CD4-positive, alpha-beta memory T cell (primary cell): Measurements from ENCODE around the gene GNPDA2. TPM values are rescaled to one million over a fixed set of nuclear protein-coding genes. Genes with fewer than 3 reads are reported as not detected.
"Not testable (repeated sequence)": the region's sequence is repeated elsewhere in the genome, so short reads cannot be mapped to it uniquely, and the experiment has no call there.

Experiments used
- CTCF ChIA-PET: fragments of 350-600 bp; sonication (Branson Sonifier 250); formaldehyde crosslinking; loops from one replicate; lab custom pipeline; 2021; ENCODE audit warnings: inconsistent platforms; ENCODE audit not compliant: partially characterized antibody; lab: Charles Lee
- POLR2A ChIA-PET: fragments of 350-600 bp; sonication (Branson Sonifier 250); formaldehyde crosslinking; loops from one replicate; lab custom pipeline; 2021; ENCODE audit not compliant: partially characterized antibody; lab: Charles Lee
- DNase-seq, 5 donors: peaks; one replicate each; pipeline versions ENCODE4 v3.0.0 to v3.0.0-alpha.2; 2020 to 2022; ENCODE audit warnings: mixed read lengths in 1 of 5
- H3K27ac ChIP-seq: one replicate; pipeline ENCODE4 v1.7.0; 2013; ENCODE audit warnings: low read depth, low read length
- H3K27me3 ChIP-seq: 2 replicates; pipeline ENCODE4 v1.7.0; 2013; ENCODE audit warnings: mild to moderate bottlenecking, low read length, moderate library complexity; ENCODE audit not compliant: insufficient read depth
- H3K36me3 ChIP-seq: 2 replicates; pipeline ENCODE4 v1.7.0; 2013; ENCODE audit warnings: mild to moderate bottlenecking, low read length, moderate library complexity; ENCODE audit not compliant: insufficient read depth
- H3K4me1 ChIP-seq: 2 replicates; pipeline ENCODE4 v1.7.0; 2013; ENCODE audit warnings: mild to moderate bottlenecking, low read length, moderate library complexity; ENCODE audit not compliant: insufficient read depth
- H3K4me3 ChIP-seq, 2 donors: one replicate each; pipeline ENCODE4 v1.7.0; 2013; ENCODE audit warnings: low read length in 2 of 2, mild to moderate bottlenecking in 1 of 2
- H3K9me3 ChIP-seq, 2 donors: one replicate each; pipeline ENCODE4 v1.7.0; 2013; ENCODE audit warnings: low read length in 2 of 2, control low read depth in 1 of 2; ENCODE audit not compliant: control insufficient read depth in 1 of 2
- H3K27ac Mint-ChIP-seq, 7 donors: one replicate each; pipeline ENCODE4 v1.8.0; 2020 to 2021; ENCODE audit warnings: mixed read lengths in 7 of 7, mild to moderate bottlenecking in 6 of 7, inconsistent platforms in 3 of 7, moderate library complexity in 3 of 7
- H3K27me3 Mint-ChIP-seq, 2 donors: one replicate each; pipeline ENCODE4 v1.8.0; 2020 to 2021; ENCODE audit warnings: mixed read lengths in 2 of 2
- H3K36me3 Mint-ChIP-seq, 2 donors: one replicate each; pipeline ENCODE4 v1.8.0; 2020 to 2021; ENCODE audit warnings: mixed read lengths in 2 of 2, inconsistent platforms in 1 of 2, mild to moderate bottlenecking in 1 of 2
- H3K4me1 Mint-ChIP-seq, 4 donors: one replicate each; pipeline ENCODE4 v1.8.0; 2020 to 2021; ENCODE audit warnings: mixed read lengths in 4 of 4, mild to moderate bottlenecking in 1 of 4
- H3K4me3 Mint-ChIP-seq, 8 donors: one replicate each; pipeline ENCODE4 v1.8.0; 2020 to 2021; ENCODE audit warnings: mixed read lengths in 8 of 8, mild to moderate bottlenecking in 7 of 8, moderate library complexity in 6 of 8, inconsistent platforms in 3 of 8
- H3K9me3 Mint-ChIP-seq, 8 donors: one replicate each; pipeline ENCODE4 v1.8.0; 2020 to 2021; ENCODE audit warnings: mixed read lengths in 8 of 8, mild to moderate bottlenecking in 5 of 8, inconsistent platforms in 3 of 8, moderate library complexity in 1 of 8
- intact Hi-C: fragments of 100-400 bp; cut with micrococcal nuclease; formaldehyde crosslinking; loops from one replicate; pipeline ENCODE4 v1.15.1; 2023
- polyA plus RNA-seq, 2 donors: library from polyadenylated mRNA; unstranded; fragments of 300-500 nt; fragmentation: Illumina TruSeq; gene quantifications; one replicate each; pipeline ENCODE4 v1.2.3, GENCODE V29; 2021
- total RNA-seq, 2 experiments: library from RNA; stranded (reverse); gene quantifications; one replicate each; pipeline ENCODE4 v1.2.3, GENCODE V29; 2021

The GNPDA2 gene
- total and polyA plus RNA-seq, 4 experiments from 2014 or later, result 12.5 to 23.5 (median 17.8) TPM

GRCh38 chr4:44756559-44756958 is 30.2 kb upstream of the GNPDA2 start:
- no peak for DNase-seq
- Mint-ChIP-seq H3K27me3 (peaks cover 8 to 12% of the 10 kb centered on the region in 2 donors), H3K27ac (no peak overlapping the region), H3K4me1 (no peaks in the 10 kb centered on the region), H3K36me3 (no peaks in the 10 kb centered on the region), H3K4me3 (no peak overlapping the region), H3K9me3 (no peaks in the 10 kb centered on the region)
- H3K4me1 ChIP-seq, result no peaks in the 10 kb centered on the region
- CTCF ChIA-PET, result interaction anchor here (1.7 kb wide), 1 partner anchor 9 kb away, joined by 5 read pairs; no protein-coding TSS in a partner anchor
- no peaks in the 10 kb centered on the region for H3K36me3 ChIP-seq
- POLR2A ChIA-PET, result no interaction called here
- intact Hi-C loops, result no loop called here
- no peak overlapping the region for H3K27ac ChIP-seq
- peaks cover 4% of the 10 kb centered on the region for H3K27me3 ChIP-seq
- no peaks in the 10 kb centered on the region for H3K9me3 ChIP-seq
- H3K4me3 ChIP-seq, result no peak overlapping the region

DNA sequence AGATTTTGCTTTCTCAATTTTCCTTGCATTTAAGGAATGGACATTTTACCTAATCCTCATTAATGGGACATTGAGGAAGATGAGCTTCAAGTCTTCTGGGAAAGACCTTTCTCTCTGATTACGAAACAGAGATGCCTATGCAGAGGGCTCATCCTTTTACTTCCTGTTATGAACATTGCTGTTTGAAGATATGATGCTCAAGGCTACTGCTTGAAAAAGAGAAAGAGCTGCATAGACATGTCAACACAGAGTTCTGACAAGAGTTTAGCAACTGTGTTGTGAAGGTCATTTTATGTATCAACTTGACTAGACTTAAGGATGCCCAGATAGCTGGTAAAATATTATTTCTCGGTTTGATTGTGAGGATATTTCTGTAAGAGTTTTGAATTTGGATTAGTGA is 13.8 kb upstream of the GNPDA2 start:
- H3K4me3 Mint-ChIP-seq, result no peak overlapping the region
- ChIA-PET CTCF (interaction anchor here (1.4 to 2.6 kb wide), 2 partner anchors 13 to 31 kb away, joined by 3 to 7 read pairs; partner anchors contain the start of gene GNPDA2), POLR2A (no interaction called here)
- no peaks in the 10 kb centered on the region for H3K36me3 Mint-ChIP-seq
- Histone ChIP-seq H3K4me1 (no peaks in the 10 kb centered on the region), H3K27ac (no peak overlapping the region), H3K36me3 (no peaks in the 10 kb centered on the region), H3K27me3 (no peaks in the 10 kb centered on the region), H3K4me3 (no peak overlapping the region), H3K9me3 (no peaks in the 10 kb centered on the region)
- no peaks in the 10 kb centered on the region for H3K9me3 Mint-ChIP-seq
- no peak for DNase-seq
- H3K27ac Mint-ChIP-seq, result no peak overlapping the region
- intact Hi-C loops, result no loop called here
- peaks cover 6 to 18% of the 10 kb centered on the region in 2 donors for H3K27me3 Mint-ChIP-seq
- H3K4me1 Mint-ChIP-seq, result no peaks in the 10 kb centered on the region

GRCh38 chr4:44738615-44739014 is 12.3 kb upstream of the GNPDA2 start:
- intact Hi-C loops, result no loop called here
- Histone ChIP-seq H3K27ac (no peak overlapping the region), H3K9me3 (no peaks in the 10 kb centered on the region), H3K4me3 (no peak overlapping the region), H3K4me1 (no peaks in the 10 kb centered on the region), H3K36me3 (no peaks in the 10 kb centered on the region), H3K27me3 (no peaks in the 10 kb centered on the region)
- Mint-ChIP-seq H3K4me1 (no peaks in the 10 kb centered on the region), H3K27me3 (peaks cover 10 to 20% of the 10 kb centered on the region in 2 donors), H3K4me3 (no peak overlapping the region), H3K36me3 (no peaks in the 10 kb centered on the region), H3K27ac (no peak overlapping the region), H3K9me3 (no peaks in the 10 kb centered on the region)
- peak in 1 of 5 donors; percentile 5 for DNase-seq
- CTCF ChIA-PET, result interaction anchor here (2.6 kb wide), 1 partner anchor 12 kb away, joined by 7 read pairs; the partner anchor contains the start of gene GNPDA2
- POLR2A ChIA-PET, result no interaction called here

DNA sequence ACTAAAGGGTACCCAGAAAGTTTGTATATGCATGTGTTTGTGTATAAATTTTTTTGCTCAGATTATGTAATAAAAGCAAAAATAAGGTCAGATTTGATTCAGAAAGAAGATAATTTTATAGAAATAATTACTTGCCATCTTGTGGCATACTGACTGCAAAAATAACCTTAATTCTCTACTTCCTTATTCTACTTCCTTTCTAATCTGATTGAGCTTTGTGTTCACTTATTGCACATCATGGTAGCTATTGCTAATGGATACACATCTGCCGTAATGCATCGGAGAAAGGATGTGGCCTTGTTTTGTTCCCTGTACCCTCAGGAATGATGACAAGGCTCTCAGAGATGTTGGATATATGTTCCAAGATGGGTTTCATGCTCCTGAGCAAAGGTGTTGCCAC is 10.5 kb upstream of the GNPDA2 start:
- Mint-ChIP-seq H3K27ac (no peak overlapping the region), H3K9me3 (no peaks in the 10 kb centered on the region), H3K4me1 (no peaks in the 10 kb centered on the region), H3K27me3 (peaks cover 12 to 13% of the 10 kb centered on the region in 2 donors), H3K36me3 (no peaks in the 10 kb centered on the region), H3K4me3 (no peak overlapping the region)
- no peak for DNase-seq
- H3K27ac ChIP-seq, result no peak overlapping the region
- CTCF ChIA-PET, result no interaction called here
- intact Hi-C loops, result no loop called here
- H3K27me3 ChIP-seq, result no peaks in the 10 kb centered on the region
- POLR2A ChIA-PET, result no interaction called here
- no peaks in the 10 kb centered on the region for H3K36me3 ChIP-seq
- H3K9me3 ChIP-seq, result no peaks in the 10 kb centered on the region
- H3K4me1 ChIP-seq, result no peaks in the 10 kb centered on the region
- H3K4me3 ChIP-seq, result no peak overlapping the region

- peaks cover 18 to 32% (median 26%) of the 10 kb centered on the region in 4 donors for H3K4me1 Mint-ChIP-seq
- CTCF ChIA-PET, POLR2A ChIA-PET, H3K27me3 ChIP-seq, DNase-seq, H3K4me3 ChIP-seq, H3K27ac ChIP-seq, H3K4me3 Mint-ChIP-seq, H3K36me3 ChIP-seq, H3K9me3 ChIP-seq, H3K27me3 Mint-ChIP-seq, H3K9me3 Mint-ChIP-seq, H3K36me3 Mint-ChIP-seq, H3K27ac Mint-ChIP-seq, intact Hi-C loops: not testable (repeated sequence)
- peaks cover 26% of the 10 kb centered on the region for H3K4me1 ChIP-seq
These were observed 2.3 kb upstream of the GNPDA2 start for GRCh38 chr4:44728694-44729093.

DNA sequence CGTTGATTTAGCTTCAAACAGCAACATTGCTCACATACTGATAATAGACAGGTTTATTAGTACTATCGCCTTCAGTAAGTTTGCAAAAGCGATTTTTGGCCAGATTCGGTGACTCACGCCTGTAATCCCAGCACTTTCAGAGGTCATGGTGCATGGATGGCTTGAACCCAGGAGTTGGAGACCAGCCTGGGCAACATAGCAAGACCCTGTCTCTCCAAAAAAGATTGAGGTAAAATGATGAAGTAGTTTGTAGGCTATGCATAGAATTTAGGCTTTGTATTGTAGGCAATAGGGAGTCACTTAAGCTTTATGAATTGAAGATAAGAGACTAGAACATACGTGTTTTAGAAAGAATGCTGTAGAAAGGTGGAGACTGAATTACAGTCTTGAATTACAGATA is 1.1 kb upstream of the GNPDA2 start:
- CTCF ChIA-PET, result interaction anchor here (1.5 to 1.9 kb wide), 2 partner anchors 12 to 50 kb away, joined by 4 to 7 read pairs; partner anchors contain the start of gene GUF1

DNA sequence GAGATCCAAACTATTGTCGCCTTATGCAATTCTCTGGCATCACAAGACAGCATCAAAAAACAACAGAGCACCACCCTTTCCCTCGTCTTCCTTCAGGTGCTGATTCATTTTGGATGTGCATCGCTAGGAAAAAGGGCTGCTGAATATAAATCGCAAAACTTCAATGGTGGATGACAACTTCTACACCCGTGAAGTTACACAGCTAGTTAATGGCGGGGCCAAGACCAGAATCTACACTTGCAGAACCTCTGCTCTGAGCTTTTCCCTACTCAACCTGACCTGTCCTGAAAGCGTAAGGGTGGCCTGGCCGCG is 674 bp downstream of the GNPDA2 start:
- Histone ChIP-seq H3K27ac (peak overlapping the region; percentile 56), H3K36me3 (no peaks in the 10 kb centered on the region), H3K27me3 (no peaks in the 10 kb centered on the region), H3K4me1 (peaks cover 37% of the 10 kb centered on the region), H3K4me3 (peak overlapping the region; percentile 72 to 94), H3K9me3 (no peaks in the 10 kb centered on the region)
- Mint-ChIP-seq H3K27me3 (peaks cover 0 to 1% of the 10 kb centered on the region in 2 donors), H3K4me3 (peak overlapping the region; percentile 90 to 95 (median 94)), H3K36me3 (peaks cover 0 to 11% of the 10 kb centered on the region in 2 donors), H3K9me3 (no peaks in the 10 kb centered on the region), H3K4me1 (peaks cover 32 to 48% (median 40%) of the 10 kb centered on the region in 4 donors), H3K27ac (peak overlapping the region; percentile 57 to 98 (median 87))
- peak in 1 of 5 donors; percentile 23 for DNase-seq
- ChIA-PET POLR2A (interaction anchor here (0.8 to 4.7 kb wide), 3 partner anchors 9 to 47 kb away, joined by 3 to 60 read pairs (median 6); partner anchors contain the start of gene GUF1), CTCF (interaction anchor here (1.6 kb wide), 1 partner anchor 46 kb away, joined by 4 read pairs; no protein-coding TSS in a partner anchor)
- intact Hi-C loops, result loop anchor here (1.0 kb wide), 1 partner anchor 47 kb away; the partner anchor contains the start of gene GUF1

More for the DNA sequence above, 1.1 kb upstream of the GNPDA2 start:
- Mint-ChIP-seq H3K27me3 (peaks cover 1% of the 10 kb centered on the region in 2 donors), H3K9me3 (no peaks in the 10 kb centered on the region), H3K4me1 (peaks cover 26 to 43% (median 35%) of the 10 kb centered on the region in 4 donors), H3K4me3 (peak overlapping the region; percentile 19 to 95 (median 92)), H3K36me3 (peaks cover 0 to 8% of the 10 kb centered on the region in 2 donors), H3K27ac (peak overlapping the region in 1 of 7 donors; percentile 94)
- peaks cover 37% of the 10 kb centered on the region for H3K4me1 ChIP-seq
- H3K36me3 ChIP-seq, result no peaks in the 10 kb centered on the region
- POLR2A ChIA-PET, result interaction anchor here (1.3 to 4.7 kb wide), 2 partner anchors 9 to 49 kb away, joined by 3 to 60 read pairs; partner anchors contain the start of gene GUF1
- no peaks in the 10 kb centered on the region for H3K27me3 ChIP-seq
- peak overlapping the region in 1 of 2 donors; percentile 94 for H3K4me3 ChIP-seq
- intact Hi-C loops, result no loop called here
- DNase-seq, result no peak
- H3K9me3 ChIP-seq, result no peaks in the 10 kb centered on the region
- no peak overlapping the region for H3K27ac ChIP-seq
